KMS-11 (cell line): ENCODE data around the gene PRPF4.

Experiments used
- H2AFZ ChIP-seq: fragments of 200-600 bp; sonication (generic); 2 replicates; pipeline ENCODE4 v1.6.1; 2016; ENCODE audit warnings: antibody characterized with exemption, mixed run types, low read depth
- H3K27ac ChIP-seq: fragments of 200-600 bp; sonication (generic); 2 replicates; pipeline ENCODE4 v1.6.1; 2016; ENCODE audit warnings: mild to moderate bottlenecking, mixed run types
- H3K27me3 ChIP-seq: fragments of 200-600 bp; sonication (generic); 2 replicates; pipeline ENCODE4 v1.6.1; 2017; ENCODE audit warnings: mild to moderate bottlenecking, low read depth, mixed run types, moderate library complexity; ENCODE audit not compliant: insufficient read depth
- H3K36me3 ChIP-seq: fragments of 200-600 bp; sonication (generic); 2 replicates; pipeline ENCODE4 v1.6.1; 2017; ENCODE audit warnings: mild to moderate bottlenecking, mixed run types; ENCODE audit not compliant: insufficient read depth
- H3K4me1 ChIP-seq: fragments of 200-600 bp; sonication (generic); 2 replicates; pipeline ENCODE4 v1.6.1; 2016; ENCODE audit warnings: mild to moderate bottlenecking, low read depth, mixed run types; ENCODE audit not compliant: poor library complexity, severe bottlenecking
- H3K4me2 ChIP-seq: fragments of 200-600 bp; sonication (generic); 2 replicates; pipeline ENCODE4 v1.7.0; 2016; ENCODE audit warnings: mild to moderate bottlenecking, mixed run types
- H3K4me3 ChIP-seq: fragments of 200-600 bp; sonication (generic); IDR thresholded peaks from 2 replicates; pipeline ENCODE4 v1.6.1; 2017; ENCODE audit warnings: low read depth, low read length, mixed read lengths; ENCODE audit not compliant: insufficient read depth
- H3K79me2 ChIP-seq: fragments of 200-600 bp; sonication (generic); 2 replicates; pipeline ENCODE4 v1.6.1; 2016; ENCODE audit warnings: low read depth, mixed run types; ENCODE audit not compliant: insufficient read depth
- H3K9ac ChIP-seq: fragments of 200-600 bp; sonication (generic); 2 replicates; pipeline ENCODE4 v1.6.1; 2016; ENCODE audit warnings: mild to moderate bottlenecking, mixed run types
- H4K20me1 ChIP-seq: fragments of 200-600 bp; sonication (generic); 2 replicates; pipeline ENCODE4 v1.6.1; 2016; ENCODE audit warnings: mild to moderate bottlenecking, mixed run types; ENCODE audit not compliant: insufficient read depth
- TF ChIP-seq, protein P1 (sequence below): fragments of 200-600 bp; sonication (generic); conservative IDR thresholded peaks from 2 replicates; pipeline ENCODE4 v1.6.1; 2017; ENCODE audit warnings: low read depth, mild to moderate bottlenecking, antibody characterized with exemption, low read length, moderate library complexity, mixed read lengths

Gene PRPF4

DNA sequence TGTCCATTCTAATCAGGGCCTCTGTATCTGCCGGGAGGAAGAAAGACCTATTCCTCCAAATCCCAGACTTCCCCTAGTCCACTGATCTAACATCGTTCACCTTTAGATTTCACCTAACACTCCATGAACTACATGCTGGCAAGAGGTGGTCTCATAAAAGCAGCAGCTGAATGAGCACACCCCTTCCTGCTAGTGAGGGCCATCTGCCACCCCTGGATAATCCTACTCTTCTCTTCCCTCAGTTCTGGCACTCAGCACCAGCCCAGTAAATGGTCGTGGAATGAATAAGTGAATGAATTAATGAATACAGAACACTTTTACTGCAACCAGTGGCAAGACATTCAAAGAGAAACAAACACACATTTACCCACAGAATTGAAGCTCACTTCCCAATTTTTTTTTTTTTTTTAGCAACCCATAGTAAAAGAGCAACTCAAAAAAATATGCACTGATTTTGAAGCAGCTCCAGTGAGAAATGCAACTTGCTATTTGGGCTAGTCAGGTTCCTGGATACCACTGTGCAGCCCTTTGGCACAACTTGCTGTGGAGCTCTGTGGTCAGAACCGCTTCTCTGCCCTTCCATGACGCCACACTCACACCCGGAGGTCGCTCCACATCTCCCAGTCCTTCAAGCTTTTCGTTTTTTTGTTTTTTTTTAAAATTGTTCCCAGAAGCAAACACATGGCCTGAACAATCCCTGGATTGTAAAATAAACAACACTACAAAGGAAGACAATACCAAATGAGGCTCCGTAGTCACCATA lies 21.5 kb downstream of the PRPF4 start:
- Histone ChIP-seq H3K36me3 (no peaks in the 10 kb centered on the region), H2AFZ (no peak overlapping the region), H3K9ac (no peak overlapping the region), H3K4me1 (no peaks in the 10 kb centered on the region), H3K27ac (no peak overlapping the region), H3K79me2 (no peaks in the 10 kb centered on the region), H3K4me2 (no peak overlapping the region), H4K20me1 (no peaks in the 10 kb centered on the region), H3K4me3 (no peak overlapping the region), H3K27me3 (no peaks in the 10 kb centered on the region)
- TF ChIP-seq, protein P1, sequence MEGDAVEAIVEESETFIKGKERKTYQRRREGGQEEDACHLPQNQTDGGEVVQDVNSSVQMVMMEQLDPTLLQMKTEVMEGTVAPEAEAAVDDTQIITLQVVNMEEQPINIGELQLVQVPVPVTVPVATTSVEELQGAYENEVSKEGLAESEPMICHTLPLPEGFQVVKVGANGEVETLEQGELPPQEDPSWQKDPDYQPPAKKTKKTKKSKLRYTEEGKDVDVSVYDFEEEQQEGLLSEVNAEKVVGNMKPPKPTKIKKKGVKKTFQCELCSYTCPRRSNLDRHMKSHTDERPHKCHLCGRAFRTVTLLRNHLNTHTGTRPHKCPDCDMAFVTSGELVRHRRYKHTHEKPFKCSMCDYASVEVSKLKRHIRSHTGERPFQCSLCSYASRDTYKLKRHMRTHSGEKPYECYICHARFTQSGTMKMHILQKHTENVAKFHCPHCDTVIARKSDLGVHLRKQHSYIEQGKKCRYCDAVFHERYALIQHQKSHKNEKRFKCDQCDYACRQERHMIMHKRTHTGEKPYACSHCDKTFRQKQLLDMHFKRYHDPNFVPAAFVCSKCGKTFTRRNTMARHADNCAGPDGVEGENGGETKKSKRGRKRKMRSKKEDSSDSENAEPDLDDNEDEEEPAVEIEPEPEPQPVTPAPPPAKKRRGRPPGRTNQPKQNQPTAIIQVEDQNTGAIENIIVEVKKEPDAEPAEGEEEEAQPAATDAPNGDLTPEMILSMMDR = no peak

DNA sequence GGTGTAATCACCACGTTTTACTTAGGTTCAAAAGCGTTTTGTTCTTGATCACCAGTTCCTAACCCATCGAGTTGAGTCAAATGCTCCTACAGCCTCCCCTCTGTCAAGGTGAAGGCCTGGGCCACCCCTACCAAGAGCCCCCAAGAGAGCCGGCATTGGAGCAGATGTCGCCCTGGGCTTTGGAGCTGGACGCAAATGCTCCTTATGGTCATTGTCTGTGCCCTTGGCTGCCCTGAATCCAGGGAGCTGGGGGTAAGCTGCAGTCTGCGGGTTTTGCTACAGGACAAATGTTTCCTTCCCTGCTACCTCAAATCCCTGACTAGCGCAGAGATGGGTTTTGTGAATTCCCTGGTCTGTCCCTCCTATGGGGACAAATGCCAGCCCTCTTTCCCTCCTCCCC lies 22.9 kb downstream of the PRPF4 start:
- no peaks in the 10 kb centered on the region for H3K27me3 ChIP-seq
- no peak overlapping the region for H3K4me3 ChIP-seq
- H3K4me1 ChIP-seq = no peaks in the 10 kb centered on the region
- no peak overlapping the region for H3K4me2 ChIP-seq
- no peak overlapping the region for H3K9ac ChIP-seq
- H2AFZ ChIP-seq = no peak overlapping the region
- TF ChIP-seq, protein P1 = no peak
- H4K20me1 ChIP-seq = no peaks in the 10 kb centered on the region
- H3K27ac ChIP-seq = no peak overlapping the region
- H3K36me3 ChIP-seq = no peaks in the 10 kb centered on the region
- H3K79me2 ChIP-seq = no peaks in the 10 kb centered on the region

DNA sequence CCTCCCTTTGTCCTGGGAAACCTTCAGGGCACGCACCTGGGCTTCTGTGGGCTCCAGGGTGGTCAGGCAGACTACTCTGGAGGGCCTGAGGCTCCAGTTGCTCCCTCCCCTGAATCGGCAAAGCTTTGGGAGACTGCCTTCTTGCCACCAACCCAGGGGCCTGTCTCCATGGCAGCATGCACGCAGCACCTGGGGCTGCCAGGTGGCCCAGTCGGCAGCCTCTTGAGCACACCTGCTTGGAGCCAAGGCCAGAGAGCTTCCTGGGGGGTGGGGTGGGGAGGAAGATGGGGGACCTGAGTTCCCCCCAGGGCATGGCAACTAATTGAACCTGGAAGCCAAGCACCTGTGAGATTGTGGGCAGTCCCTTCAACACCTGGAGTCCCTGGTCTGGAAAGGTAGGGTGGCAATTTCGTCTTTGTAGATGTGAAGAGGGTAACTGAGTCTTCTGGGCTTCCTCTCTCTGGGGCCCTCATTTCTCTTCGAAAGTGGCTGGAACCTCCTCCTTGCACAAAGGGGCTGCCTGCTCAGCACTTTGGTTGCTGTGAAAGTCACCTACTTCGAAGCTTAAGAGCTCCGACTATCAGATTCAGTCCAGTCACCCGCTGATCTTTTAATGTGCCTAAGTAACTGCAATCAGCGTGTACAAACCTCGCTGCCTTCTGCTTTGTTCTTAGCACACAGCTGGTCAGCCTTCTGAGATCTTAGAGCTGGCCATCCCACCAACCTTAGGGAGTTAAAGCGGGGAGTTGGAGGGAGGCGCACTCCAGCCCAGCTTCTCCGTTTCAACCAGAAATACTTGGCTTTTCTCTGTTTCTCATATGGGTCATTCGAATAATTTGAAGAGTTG lies 23.7 kb downstream of the PRPF4 start:
- no peak overlapping the region for H3K4me2 ChIP-seq
- no peak overlapping the region for H3K4me3 ChIP-seq
- H3K27me3 ChIP-seq = no peaks in the 10 kb centered on the region
- H3K27ac ChIP-seq = no peak overlapping the region
- TF ChIP-seq, protein P1 = no peak
- H3K4me1 ChIP-seq = no peaks in the 10 kb centered on the region
- no peaks in the 10 kb centered on the region for H3K79me2 ChIP-seq
- no peak overlapping the region for H3K9ac ChIP-seq
- H4K20me1 ChIP-seq = no peaks in the 10 kb centered on the region
- H3K36me3 ChIP-seq = no peaks in the 10 kb centered on the region
- no peak overlapping the region for H2AFZ ChIP-seq

DNA sequence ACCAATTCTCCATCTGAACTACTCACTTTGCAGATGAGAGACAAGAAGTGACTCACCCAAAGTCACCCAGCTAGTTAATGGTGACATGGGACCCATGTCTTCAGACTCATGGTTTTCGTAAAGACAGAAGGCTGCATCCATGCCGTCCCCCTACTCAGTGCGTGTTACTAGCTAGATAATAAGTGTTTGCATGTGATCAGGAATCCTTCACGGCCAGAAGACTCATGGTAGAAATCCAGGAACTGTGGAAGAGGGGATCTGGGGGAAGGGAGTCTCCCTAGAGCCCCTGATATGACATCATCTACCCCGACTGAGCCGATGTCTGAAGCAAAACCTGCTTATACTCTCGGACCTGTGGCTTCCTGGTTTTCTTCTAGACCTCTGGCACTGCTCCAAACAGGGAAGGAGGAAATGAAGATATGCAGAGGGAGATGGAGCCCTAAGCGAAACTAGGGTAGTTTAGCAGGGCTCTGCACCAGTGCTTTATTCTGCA lies 24.4 kb downstream of the PRPF4 start:
- no peak overlapping the region for H3K4me3 ChIP-seq
- H3K36me3 ChIP-seq = no peaks in the 10 kb centered on the region
- H4K20me1 ChIP-seq = no peaks in the 10 kb centered on the region
- TF ChIP-seq, protein P1 = no peak
- H3K4me1 ChIP-seq = no peaks in the 10 kb centered on the region
- no peak overlapping the region for H2AFZ ChIP-seq
- no peaks in the 10 kb centered on the region for H3K79me2 ChIP-seq
- H3K9ac ChIP-seq = no peak overlapping the region
- H3K27ac ChIP-seq = no peak overlapping the region
- no peaks in the 10 kb centered on the region for H3K27me3 ChIP-seq
- no peak overlapping the region for H3K4me2 ChIP-seq
